K562 (cell line): ENCODE data around the gene DDX39A. TPM values are rescaled to one million over a fixed set of nuclear protein-coding genes. Genes with fewer than 3 reads are reported as not detected.
A peak's percentile ranks its signal among the peaks of the same experiment; 100 is the strongest.

ENCODE experiments used
- ATF7 ChIP-seq: fragments of 450-650 bp; IDR thresholded peaks from 2 replicates; pipeline ENCODE4 v1.7.1; 2014; ENCODE audit warnings: mild to moderate bottlenecking, moderate library complexity
- EGR1 ChIP-seq: fragments of 450-650 bp; conservative IDR thresholded peaks from 2 replicates; pipeline ENCODE4 v1.6.1; 2017; ENCODE audit warnings: mild to moderate bottlenecking
- HBP1 ChIP-seq: fragments of 450-650 bp; formaldehyde crosslinking; IDR thresholded peaks from 2 replicates; pipeline ENCODE4 v1.4.0; 2022; ENCODE audit warnings: missing genetic modification characterization
- KDM4B ChIP-seq, 2 experiments: fragments of 450-650 bp in 1 of 2; sonication (generic) in 1 of 2; IDR thresholded peaks; 2 replicates each; pipeline ENCODE4 v1.6.1; 2016 to 2017; ENCODE audit warnings: borderline replicate concordance in 2 of 2, antibody characterized with exemption in 1 of 2, low read depth in 1 of 2, mild to moderate bottlenecking in 1 of 2
- KLF13 ChIP-seq: fragments of 450-650 bp; IDR thresholded peaks from 2 replicates; pipeline ENCODE4 v1.6.1; 2016; ENCODE audit warnings: missing genetic modification characterization, low read depth, mild to moderate bottlenecking, missing compliant biosample characterization, moderate library complexity, borderline replicate concordance
- MTA1 ChIP-seq: fragments of 450-650 bp; IDR thresholded peaks from 2 replicates; pipeline ENCODE4 v1.6.1; 2017; ENCODE audit warnings: borderline replicate concordance
- NCOA6 ChIP-seq: fragments of 450-650 bp; IDR thresholded peaks from 2 replicates; pipeline ENCODE4 v1.6.1; 2017; ENCODE audit warnings: mild to moderate bottlenecking
- NCOR1 ChIP-seq: fragments of 450-650 bp; IDR thresholded peaks from 2 replicates; pipeline ENCODE4 v1.6.1; 2016; ENCODE audit warnings: mild to moderate bottlenecking, moderate library complexity
- NELFE ChIP-seq: IDR thresholded peaks from 2 replicates; pipeline ENCODE4 v1.6.1; 2011; ENCODE audit warnings: mild to moderate bottlenecking; ENCODE audit not compliant: insufficient read depth, insufficient read length
- NKRF ChIP-seq: fragments of 450-650 bp; IDR thresholded peaks from 2 replicates; pipeline ENCODE4 v1.6.1; 2016; ENCODE audit warnings: borderline replicate concordance
- SP1 ChIP-seq: sonication (generic); formaldehyde crosslinking; IDR thresholded peaks from 2 replicates; pipeline ENCODE4 v1.8.1; 2022; ENCODE audit warnings: mild to moderate bottlenecking, missing genetic modification reagents
- YY1 ChIP-seq, 3 experiments: IDR thresholded peaks; 2 replicates each; pipeline ENCODE4 v1.6.1; 2011; ENCODE audit warnings: low read length in 2 of 3, mild to moderate bottlenecking in 2 of 3, moderate library complexity in 2 of 3, borderline replicate concordance in 1 of 3, control low read depth in 1 of 3, low read depth in 1 of 3; ENCODE audit not compliant: insufficient read depth in 3 of 3, insufficient replicate concordance in 2 of 3, control insufficient read depth in 1 of 3, insufficient read length in 1 of 3; ENCODE audit errors: extremely low read depth in 1 of 3
- ZNF324 ChIP-seq: fragments of 250-450 bp; sonication (Bioruptor Pico); IDR thresholded peaks from 2 replicates; pipeline ENCODE4 v1.4.0; 2020; ENCODE audit warnings: mild to moderate bottlenecking
- ZNF436 ChIP-seq: fragments of 250-450, 450-650 bp; sonication (Bioruptor Pico); formaldehyde crosslinking; IDR thresholded peaks from 2 replicates; pipeline ENCODE4 v1.7.0; 2020; ENCODE audit warnings: mild to moderate bottlenecking
- ZNF655 ChIP-seq: fragments of 250-450 bp; sonication (Bioruptor Pico); IDR thresholded peaks from 2 replicates; pipeline ENCODE4 v1.5.0; 2021
- ZSCAN29 ChIP-seq: fragments of 450-650 bp; IDR thresholded peaks from 2 replicates; pipeline ENCODE4 v1.6.1; 2017
- polyA plus RNA-seq, 8 experiments: library from polyadenylated mRNA; depleted of rRNA in 4 of 8; stranded (reverse) in 5 of 8; unstranded in 3 of 8; fragments of >200 nt; fragmentation: Nextera tagmentation in 2 of 8; fragmentation: Illumina TruSeq in 1 of 8; extraction: Ambion mirVana in 2 of 8; extraction: Trizol in 1 of 8; gene quantifications; 2 replicates each; pipeline versions ENCODE4 v1.2.1 to v1.2.3, GENCODE V29; 2011 to 2014; ENCODE audit warnings: inconsistent platforms in 1 of 8, missing spikeins in 1 of 8
- total RNA-seq, 7 experiments: library from RNA; depleted of rRNA in 6 of 7; stranded (reverse); fragments of >200 nt in 6 of 7; fragmentation: Illumina TruSeq in 2 of 7; extraction: Trizol in 2 of 7; gene quantifications; 2 replicates each; pipeline versions ENCODE4 v1.2.1 to v1.2.3, GENCODE V29; 2011 to 2021; ENCODE audit warnings: low replicate concordance in 1 of 7
- TF ChIP-seq, protein P1 (sequence below): fragments of 450-650 bp; formaldehyde crosslinking; IDR thresholded peaks from 2 replicates; pipeline ENCODE4 v1.4.0; 2020; ENCODE audit warnings: mild to moderate bottlenecking
- TF ChIP-seq, protein P2 (sequence below): sonication (generic); IDR thresholded peaks from 2 replicates; pipeline ENCODE4 v1.6.1; 2016

Gene DDX39A
- total and polyA plus RNA-seq, 9 of the 15 experiments (the other 6 are each of a cell fraction or from before 2014, with no cell fraction given): 90.3 to 250 (median 188) TPM

GRCh38 chr19:14363183-14364097, 55.7 kb downstream of the DDX39A start (continued):
- no peak for TF ChIP-seq HBP1 (CRISPR knock-in tag)
- 0 out of 2 replicates have a peak, but pooled peaks have one; percentile 32 for TF ChIP-seq ATF7
- peak; percentile 73; the same call in 1 of the 2 replicates for TF ChIP-seq MTA1
- TF ChIP-seq ZSCAN29: no peak
- TF ChIP-seq ZNF655 (CRISPR knock-in tag): no peak
- TF ChIP-seq NKRF: no peak
- TF ChIP-seq KDM4B (IDR thresholded peaks at IDR 0.05; ENCODE audit: borderline replicate concordance in 2 of 2, low read depth in 1 of 2): no peak
- TF ChIP-seq ZNF436 (CRISPR knock-in tag): no peak
- peak; percentile 74 for TF ChIP-seq NCOR1
- TF ChIP-seq KLF13: no peak
- no peak for TF ChIP-seq ZNF324
- no peak for TF ChIP-seq SP1 (CRISPR knock-in tag)
- no peak for TF ChIP-seq NELFE
- TF ChIP-seq YY1 (IDR thresholded peaks at IDR 0.05; ENCODE audit: borderline replicate concordance in 1 of 3, control insufficient read depth in 1 of 3, extremely low read depth in 1 of 3, insufficient read depth in 3 of 3, insufficient read length in 1 of 3, insufficient replicate concordance in 2 of 3, low read depth in 1 of 3, low read length in 2 of 3): peak in 1 of 3 experiments; percentile 40
- no peak for TF ChIP-seq NCOA6
- TF ChIP-seq EGR1: peak; percentile 99
- TF ChIP-seq, protein P1, sequence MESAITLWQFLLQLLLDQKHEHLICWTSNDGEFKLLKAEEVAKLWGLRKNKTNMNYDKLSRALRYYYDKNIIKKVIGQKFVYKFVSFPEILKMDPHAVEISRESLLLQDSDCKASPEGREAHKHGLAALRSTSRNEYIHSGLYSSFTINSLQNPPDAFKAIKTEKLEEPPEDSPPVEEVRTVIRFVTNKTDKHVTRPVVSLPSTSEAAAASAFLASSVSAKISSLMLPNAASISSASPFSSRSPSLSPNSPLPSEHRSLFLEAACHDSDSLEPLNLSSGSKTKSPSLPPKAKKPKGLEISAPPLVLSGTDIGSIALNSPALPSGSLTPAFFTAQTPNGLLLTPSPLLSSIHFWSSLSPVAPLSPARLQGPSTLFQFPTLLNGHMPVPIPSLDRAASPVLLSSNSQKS (CRISPR knock-in tag): no peak
- TF ChIP-seq, protein P2, sequence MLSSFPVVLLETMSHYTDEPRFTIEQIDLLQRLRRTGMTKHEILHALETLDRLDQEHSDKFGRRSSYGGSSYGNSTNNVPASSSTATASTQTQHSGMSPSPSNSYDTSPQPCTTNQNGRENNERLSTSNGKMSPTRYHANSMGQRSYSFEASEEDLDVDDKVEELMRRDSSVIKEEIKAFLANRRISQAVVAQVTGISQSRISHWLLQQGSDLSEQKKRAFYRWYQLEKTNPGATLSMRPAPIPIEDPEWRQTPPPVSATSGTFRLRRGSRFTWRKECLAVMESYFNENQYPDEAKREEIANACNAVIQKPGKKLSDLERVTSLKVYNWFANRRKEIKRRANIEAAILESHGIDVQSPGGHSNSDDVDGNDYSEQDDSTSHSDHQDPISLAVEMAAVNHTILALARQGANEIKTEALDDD: peak; percentile 52; the same call in 1 of the 2 replicates
